HG03457 (cell line): ENCODE data around the gene ANGPTL1.
"Not testable (repeated sequence)": the region's sequence is repeated elsewhere in the genome, so short reads cannot be mapped to it uniquely, and the experiment has no call there.

Experiments used
- ATAC-seq: cut with Tn5 transposase; IDR thresholded peaks from one replicate; pipeline ENCODE4 v1.9.1; 2021; ENCODE audit warnings: moderate number of reproducible peaks; ENCODE audit not compliant: unreplicated experiment

ANGPTL1 gene

DNA sequence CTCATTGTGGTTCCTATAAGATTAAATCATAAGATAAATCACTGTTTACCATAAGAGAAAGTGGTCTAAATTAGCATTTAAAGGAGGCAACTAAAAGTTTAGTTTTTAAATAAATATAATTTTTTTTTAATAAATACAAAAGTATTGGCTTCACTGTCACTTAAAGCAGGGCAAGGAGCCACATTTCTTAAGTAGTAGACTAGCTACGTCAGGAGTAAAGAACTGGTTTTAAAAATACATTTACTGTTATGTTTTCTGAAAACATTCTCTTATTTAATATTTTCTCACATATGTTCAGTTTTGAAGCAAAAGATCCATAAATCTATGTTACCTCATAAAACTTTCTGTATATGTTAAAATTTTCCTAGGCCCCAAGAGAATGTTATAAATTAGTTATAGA lies 2.2 kb downstream of the ANGPTL1 start:
- ATAC-seq: no peak

DNA sequence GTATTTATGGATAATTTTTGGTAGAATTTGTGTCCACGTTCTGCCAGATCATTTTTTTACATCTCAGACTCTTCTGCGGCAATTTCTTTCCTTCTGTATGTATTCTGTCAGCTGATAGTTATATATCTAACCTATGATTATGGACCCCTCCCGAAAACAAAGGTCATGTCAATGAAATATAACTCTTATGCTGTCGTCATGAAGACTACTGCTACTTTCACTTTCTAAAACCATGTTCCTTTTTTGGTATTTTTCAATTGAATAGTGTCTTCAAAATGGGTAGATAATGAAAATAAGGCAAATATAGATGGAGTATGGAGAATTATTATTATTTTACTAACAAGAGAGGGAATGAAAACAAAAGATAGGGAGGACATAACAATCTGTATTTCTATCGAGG lies 3.2 kb downstream of the ANGPTL1 start:
- ATAC-seq: no peak

DNA sequence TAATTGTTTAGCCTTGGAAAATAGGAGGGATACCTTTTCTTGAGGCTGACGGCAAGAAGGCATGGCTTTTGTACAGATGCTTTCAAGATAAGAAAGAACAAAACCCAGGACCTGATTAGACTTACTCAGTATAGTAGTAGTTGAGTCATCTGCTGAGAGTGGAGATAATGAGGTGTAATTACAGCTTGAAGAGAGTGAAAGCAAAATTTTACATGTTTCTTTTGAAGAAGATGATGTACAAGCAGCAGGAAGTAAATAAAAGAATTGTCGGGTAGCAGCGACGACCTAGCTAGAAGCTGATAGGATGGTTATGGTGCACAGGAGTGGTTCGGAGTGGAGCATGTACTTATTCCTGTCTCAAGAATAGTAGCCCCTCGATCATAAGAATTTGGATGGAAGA lies 6.6 kb downstream of the ANGPTL1 start:
- ATAC-seq: no peak

DNA sequence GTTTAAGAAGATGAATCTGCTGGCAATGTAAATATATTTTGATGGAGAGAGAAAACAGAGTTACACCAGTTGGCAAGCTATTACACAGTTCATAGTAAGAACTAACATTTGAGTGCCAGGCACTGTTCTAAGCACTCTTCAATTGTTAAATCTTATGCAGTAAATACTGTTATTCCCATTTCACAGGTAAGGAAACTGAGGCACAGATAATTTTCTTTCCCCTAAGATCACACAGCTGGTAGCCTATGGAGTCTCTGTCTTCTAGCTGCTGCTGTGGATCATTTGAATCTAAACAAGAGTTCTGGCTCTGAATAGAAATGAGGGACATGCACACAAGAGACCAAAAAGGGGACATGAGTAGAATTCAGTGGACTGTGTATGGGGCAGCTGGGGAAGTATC lies 8.0 kb downstream of the ANGPTL1 start:
- no peak for ATAC-seq

DNA sequence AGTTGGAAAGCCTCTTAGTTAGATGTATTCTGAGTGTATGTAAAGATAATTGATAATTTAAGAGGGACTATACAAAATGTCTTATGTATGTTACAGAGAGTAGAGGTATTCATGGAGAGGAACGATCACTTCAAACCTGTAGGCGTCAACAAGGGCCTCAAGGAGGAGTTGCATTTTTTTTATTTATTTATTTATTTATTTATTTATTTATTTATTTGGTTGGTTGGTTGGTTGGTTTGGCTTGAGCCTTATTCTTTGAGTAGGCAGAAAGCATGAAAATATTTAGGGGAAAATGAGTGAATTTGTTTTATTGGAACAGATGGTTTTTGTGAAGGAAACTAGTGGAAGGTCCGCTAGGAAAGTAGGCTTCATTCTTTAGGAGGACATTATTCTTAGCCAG lies 8.5 kb downstream of the ANGPTL1 start:
- no peak for ATAC-seq

DNA sequence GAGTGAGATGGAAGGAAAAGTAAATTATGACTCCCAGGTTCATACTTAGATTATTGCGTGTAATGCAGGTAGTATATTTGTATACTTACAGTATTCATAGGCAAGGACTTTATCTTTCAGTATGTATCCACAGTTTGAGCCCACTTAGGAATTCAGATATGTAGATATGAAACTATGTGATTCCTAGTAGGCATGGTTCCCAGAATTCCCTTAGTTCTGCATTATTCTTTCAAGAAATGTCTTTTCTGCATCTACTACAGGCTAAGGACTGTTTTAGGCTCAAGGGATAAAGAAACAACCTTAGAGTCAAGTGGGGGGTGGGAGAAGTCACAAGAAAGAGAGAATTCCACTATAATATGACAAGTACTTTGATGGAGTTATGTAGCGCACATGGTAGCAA lies 13.8 kb downstream of the ANGPTL1 start:
- no peak for ATAC-seq

DNA sequence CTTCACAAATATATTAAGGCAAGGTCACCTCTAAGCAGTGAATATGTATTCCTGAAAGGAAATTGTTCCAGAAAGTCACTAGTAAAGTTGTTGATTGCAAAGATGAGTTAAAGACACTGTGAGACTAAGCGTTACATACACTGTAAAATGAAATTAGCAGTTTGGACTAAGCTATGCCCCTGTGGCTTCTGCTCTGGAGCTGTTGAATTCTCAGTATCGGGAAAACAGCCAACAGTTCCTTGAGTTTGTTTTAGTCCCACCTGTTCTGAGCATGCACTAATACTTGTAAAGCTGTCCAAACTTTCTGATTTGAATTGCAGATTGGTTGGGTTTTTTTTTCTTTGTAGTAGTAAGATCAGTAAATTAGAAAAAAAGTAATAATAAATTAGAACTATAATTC lies 21.0 kb downstream of the ANGPTL1 start:
- no peak for ATAC-seq

DNA sequence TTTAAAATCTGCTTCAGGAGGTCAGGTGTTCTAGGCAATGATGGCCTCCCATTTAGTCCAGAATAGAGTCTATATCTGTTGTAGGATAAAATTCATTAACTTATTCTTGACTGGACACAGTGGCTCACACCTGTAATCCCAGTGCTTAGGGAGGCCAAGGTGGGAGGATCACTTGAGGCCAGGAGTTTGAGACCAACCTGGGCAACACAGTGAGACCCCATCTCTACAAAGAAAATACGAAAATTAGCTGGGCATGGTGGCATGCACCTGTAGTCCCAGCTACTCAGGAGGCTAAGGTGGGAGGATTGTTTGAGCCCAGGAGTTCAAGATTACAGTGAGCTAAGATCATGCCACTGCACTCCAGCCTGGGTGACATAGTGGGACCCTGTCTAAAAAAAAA lies 23.0 kb downstream of the ANGPTL1 start:
- ATAC-seq: not testable (repeated sequence)

DNA sequence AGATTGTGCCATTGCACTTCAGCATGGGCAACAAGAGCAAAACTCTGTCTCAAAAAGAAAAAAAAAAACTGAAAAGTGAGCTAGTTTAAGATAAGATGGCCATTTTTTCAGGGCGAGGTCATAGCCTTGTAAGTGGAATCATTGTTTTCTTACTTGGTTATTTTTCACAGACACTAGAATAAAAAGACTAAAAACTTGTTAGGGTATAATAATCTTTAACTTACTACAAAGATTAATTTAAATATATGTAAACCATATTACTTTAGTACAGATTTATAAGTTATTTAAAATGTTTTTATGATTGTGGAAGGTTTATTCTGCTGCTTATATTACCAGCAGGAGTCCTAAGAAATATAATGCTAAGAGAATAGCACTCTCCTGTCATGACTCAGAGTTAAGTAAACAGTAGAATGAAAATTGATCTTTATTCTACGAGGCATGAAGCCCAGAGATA lies 23.5 kb downstream of the ANGPTL1 start:
- no peak for ATAC-seq

DNA sequence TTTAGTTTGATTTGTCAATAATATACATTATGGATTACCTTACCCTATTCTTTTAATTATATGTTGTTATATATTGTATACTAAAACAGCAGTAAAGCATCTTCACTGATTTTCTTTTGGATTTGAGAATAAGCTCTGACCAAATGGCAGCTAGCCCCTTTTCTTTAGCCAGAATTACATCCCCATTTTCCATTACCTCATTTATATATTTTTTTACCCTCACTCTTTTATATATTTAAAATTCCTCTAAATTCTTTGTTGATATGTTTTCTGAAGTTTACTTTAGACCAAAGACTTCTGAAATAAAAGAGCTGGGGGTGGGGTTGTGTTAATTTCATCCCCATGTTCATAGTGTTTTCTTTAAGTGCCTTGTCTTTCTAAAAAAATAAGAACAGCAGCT lies 24.6 kb downstream of the ANGPTL1 start:
- no peak for ATAC-seq

DNA sequence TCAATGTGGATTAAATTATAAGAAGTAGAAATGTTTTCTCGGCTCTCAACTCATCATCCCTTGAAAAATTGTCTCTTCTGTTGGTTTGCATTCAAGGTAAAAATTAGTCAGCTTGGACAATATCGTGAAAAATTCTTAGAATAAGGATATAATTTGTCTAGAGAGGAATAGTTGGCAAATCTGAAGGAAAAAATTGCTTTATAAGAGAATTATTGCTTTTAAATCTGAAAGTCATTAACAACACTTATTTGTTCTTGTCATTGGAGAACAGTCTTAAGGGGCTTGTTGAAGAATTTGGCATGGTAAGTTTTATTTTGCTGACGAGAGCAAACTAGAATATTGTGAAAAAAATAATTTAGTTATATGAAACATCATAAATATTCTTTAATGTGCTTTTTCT lies 26.4 kb downstream of the ANGPTL1 start:
- ATAC-seq: no peak

DNA sequence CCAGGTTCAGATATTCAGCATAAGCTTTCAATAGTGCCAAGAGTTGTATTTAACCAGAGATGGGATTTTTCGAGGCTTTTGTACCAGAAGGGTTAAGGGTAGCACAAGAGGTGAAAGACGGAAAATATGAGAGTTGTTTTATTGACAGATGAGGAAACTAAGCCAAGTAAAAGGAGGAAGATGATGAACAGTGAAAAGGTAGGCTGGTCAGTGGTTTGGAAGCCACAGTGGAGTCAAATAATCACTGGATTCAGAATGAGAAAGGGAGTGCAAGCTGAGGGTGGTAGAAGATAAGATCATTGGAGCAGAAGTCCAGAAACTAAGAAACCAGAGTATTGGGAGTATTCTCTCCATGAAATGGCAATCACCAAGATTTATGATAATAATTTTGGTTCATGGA lies 45.7 kb downstream of the ANGPTL1 start:
- no peak for ATAC-seq

DNA sequence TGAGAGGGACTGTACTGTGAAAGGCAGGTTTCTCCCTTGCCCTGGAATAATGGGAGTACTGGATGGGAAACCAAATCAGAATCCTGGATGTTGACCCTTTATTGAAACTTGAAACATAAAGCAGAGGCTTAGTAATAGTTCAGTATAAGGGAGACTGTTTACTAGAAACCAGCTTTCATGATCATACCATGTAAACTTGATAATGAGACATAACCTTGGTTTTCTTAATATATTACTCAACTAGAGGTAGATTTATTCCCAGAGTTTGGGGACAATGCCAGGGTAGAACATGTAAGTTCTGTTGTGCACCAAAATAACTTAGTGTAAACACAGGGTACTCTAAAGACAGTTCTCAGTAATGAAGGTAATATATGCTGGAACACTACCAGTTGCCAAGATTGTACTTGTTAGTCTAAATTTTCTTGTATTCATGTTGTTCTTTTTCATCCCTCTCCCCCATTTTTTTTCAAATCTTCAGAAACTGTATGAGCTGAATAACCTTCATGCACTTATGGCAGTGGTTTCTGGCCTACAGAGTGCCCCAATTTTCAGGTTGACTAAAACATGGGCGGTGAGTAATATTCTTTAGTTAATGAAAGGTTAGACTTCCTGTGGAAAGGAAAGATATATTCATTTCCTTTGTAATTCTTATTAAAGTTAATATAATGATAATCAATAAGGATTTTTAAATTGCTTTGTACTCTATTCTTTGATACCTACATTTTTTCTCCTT lies 49.6 kb downstream of the ANGPTL1 start:
- no peak for ATAC-seq

DNA sequence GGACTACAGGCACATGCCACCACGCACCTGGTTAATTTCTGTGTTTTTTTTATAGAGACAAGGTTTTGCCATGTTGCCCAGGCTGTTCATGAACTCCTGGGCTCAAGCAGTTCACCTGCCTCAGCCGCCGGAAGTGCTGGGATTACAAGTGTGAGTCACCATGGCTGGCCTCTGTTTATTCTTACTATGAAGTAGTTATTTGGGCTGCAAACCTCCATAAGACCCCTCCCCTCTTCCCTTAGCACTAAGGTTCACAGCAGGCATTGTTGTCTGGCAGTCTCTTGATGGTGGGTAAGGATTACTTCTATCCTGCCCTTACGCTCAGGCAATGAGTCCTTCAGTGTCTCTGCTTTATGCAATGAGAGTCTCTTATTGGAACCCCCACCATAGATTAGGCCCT lies 51.8 kb downstream of the ANGPTL1 start:
- no peak for ATAC-seq

DNA sequence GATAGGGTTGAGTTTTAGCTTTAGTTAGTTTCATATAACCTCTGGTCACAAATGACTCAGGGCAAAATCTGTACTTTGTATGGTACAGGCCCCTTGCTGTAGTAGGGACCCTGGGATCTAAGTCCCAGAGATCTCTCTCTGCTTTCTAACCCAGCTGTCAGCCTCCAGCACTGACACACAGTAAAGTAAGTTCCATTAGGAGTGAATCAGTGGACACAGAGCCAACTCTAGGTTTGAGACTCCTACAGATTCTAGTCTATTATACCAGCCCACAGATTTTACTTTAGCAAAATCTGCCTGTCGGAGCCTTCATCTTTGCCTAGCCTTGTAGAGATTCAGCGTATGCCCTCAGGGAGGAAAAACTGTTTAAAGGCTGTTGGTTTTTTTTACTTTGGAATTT lies 52.5 kb downstream of the ANGPTL1 start:
- ATAC-seq: no peak

DNA sequence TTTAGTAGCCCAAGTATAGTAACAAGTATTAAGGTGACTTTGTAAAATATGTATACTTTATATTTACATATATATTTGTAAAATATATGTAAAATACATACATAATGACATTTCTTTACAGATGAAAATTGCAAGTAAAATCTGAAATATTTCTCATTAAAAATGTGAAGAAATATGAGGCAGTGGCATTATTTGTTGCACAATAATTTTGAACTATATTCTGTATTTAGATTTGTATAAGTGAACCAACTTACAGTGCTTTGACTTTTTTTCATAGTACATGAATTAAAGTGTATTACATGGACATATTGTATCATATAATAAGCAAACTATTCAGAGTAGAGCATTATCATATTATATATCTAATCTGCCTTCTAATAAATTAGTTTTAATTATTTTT lies 60.3 kb downstream of the ANGPTL1 start:
- ATAC-seq: no peak

DNA sequence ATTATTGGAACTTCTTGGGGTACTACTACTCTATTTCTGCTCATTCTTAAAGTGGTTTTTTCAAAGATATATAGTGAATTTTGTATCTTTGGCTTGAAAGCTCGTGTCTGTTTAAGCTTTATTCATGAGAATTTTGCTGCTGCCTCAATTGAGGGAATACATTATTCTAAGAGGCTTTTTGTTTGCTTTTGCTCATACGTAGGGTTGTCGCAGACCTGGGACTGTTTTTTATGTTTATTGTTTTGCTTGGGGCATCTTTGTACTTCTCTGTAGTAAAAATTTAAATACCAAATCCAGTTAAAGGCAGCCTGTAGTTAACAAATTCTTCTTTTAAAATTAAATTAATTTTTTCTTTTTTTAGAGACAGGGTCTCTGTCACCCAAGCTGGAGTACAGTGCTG lies 62.3 kb downstream of the ANGPTL1 start:
- ATAC-seq: no peak

DNA sequence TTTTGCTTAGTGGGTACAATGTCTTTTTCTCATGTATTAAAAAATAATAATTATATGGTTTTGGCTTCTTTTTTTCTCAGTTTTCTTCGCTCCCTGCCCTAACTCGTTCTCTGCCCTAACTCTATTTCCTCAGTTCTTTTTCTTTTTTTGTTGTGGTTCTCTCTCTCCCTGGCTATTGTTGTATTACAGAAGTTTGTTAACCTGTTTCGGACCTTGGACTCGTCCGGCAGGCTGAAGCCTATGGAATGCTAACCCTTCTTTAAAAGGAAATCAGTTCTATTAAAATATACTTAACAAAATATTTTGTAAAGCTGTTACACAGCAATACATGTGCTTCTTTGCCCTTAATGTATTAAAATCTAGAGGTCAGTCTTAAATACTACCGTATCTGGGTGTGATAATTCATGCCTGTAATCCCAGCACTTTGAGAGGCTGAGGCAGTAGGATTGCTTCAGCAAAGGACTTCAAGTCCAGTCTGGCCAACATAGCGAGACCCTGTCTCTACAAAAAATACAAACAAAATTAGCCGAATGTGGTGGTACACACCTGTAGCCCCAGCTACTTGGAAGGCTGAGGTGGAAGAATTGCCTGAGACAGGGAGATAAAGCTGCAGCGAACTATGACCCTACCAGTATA lies 64.1 kb downstream of the ANGPTL1 start:
- no peak for ATAC-seq

DNA sequence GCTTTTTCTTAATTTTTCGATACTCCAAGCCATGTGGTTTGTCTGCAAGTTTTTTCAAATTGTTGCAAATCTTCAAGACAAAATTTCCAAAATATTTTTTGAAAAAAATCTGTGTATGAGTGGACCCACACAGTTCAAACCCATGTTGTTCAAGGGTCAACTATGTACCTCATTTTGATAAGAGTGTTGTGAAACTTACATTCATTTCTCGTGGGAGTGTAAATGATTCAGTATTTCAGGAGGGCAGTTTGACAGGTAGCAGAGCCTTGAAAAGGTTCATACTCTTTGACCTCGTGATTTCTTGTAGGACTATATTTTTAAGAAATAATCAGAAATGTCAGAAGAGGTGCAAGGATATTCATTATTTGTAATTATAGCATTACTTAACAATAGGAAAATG lies 68.0 kb downstream of the ANGPTL1 start:
- ATAC-seq: no peak
